Keratinocyte (primary cell): ENCODE data around the gene TANGO2. TPM values are rescaled to one million over a fixed set of nuclear protein-coding genes. Genes with fewer than 3 reads are reported as not detected.
A peak's percentile ranks its signal among the peaks of the same experiment; 100 is the strongest.

Experiments used
- DNase-seq: peaks from one replicate; pipeline ENCODE4 v3.0.0-alpha.2; 2011; ENCODE audit warnings: low read depth, missing footprints, low spot score
- FAIRE-seq: peaks from 2 replicates; lab custom pipeline; 2011; peaks lifted over from hg19 to GRCh38; lab: Jason Lieb, UNC
- H2AFZ ChIP-seq: 2 replicates; pipeline ENCODE4 v1.6.0; 2012; ENCODE audit warnings: low read length, control low read depth, inconsistent platforms; ENCODE audit not compliant: control insufficient read depth
- H3K27ac ChIP-seq: 2 replicates; pipeline ENCODE4 v1.5.1; 2011; ENCODE audit warnings: low read length; ENCODE audit not compliant: control insufficient read depth, insufficient read depth
- H3K27me3 ChIP-seq: 3 replicates; pipeline ENCODE4 v1.6.0; 2011; ENCODE audit warnings: low read length; ENCODE audit not compliant: control insufficient read depth, insufficient read depth; ENCODE audit errors: extremely low read depth
- H3K36me3 ChIP-seq, 2 experiments: 2 replicates in 1 of 2; 3 replicates in 1 of 2; pipeline ENCODE4 v1.5.1; 2011; ENCODE audit warnings: low read length in 2 of 2, mild to moderate bottlenecking in 1 of 2; ENCODE audit not compliant: control insufficient read depth in 2 of 2, insufficient read depth in 2 of 2; ENCODE audit errors: extremely low read depth in 1 of 2
- H3K4me1 ChIP-seq: 3 replicates; pipeline ENCODE4 v1.5.1; 2011; ENCODE audit warnings: low read length; ENCODE audit not compliant: control insufficient read depth, insufficient read depth; ENCODE audit errors: extremely low read depth
- H3K4me2 ChIP-seq: 3 replicates; pipeline ENCODE4 v1.6.0; 2011; ENCODE audit warnings: low read depth, low read length; ENCODE audit not compliant: control insufficient read depth, insufficient read depth; ENCODE audit errors: extremely low read depth
- H3K4me3 ChIP-seq, 3 experiments: fragments of 200-600 bp in 1 of 3; sonication (generic) in 1 of 3; 2 replicates in 2 of 3; 3 replicates in 1 of 3; pipeline ENCODE4 v1.5.1; 2011 to 2016; ENCODE audit warnings: low read length in 3 of 3, mild to moderate bottlenecking in 3 of 3, control low read depth in 2 of 3, inconsistent platforms in 1 of 3, low read depth in 1 of 3, mixed read lengths in 1 of 3, mixed run types in 1 of 3, moderate library complexity in 1 of 3; ENCODE audit not compliant: control insufficient read depth in 2 of 3, insufficient read depth in 2 of 3; ENCODE audit errors: extremely low read depth in 1 of 3
- H3K79me2 ChIP-seq: 2 replicates; pipeline ENCODE4 v1.6.0; 2012; ENCODE audit warnings: low read length; ENCODE audit not compliant: control insufficient read depth, insufficient read depth
- H3K9ac ChIP-seq: 3 replicates; pipeline ENCODE4 v1.6.0; 2011; ENCODE audit warnings: low read length; ENCODE audit not compliant: control insufficient read depth, insufficient read depth; ENCODE audit errors: extremely low read depth
- H3K9me1 ChIP-seq: 3 replicates; pipeline ENCODE4 v1.6.0; 2011; ENCODE audit warnings: low read length; ENCODE audit not compliant: control insufficient read depth, insufficient read depth; ENCODE audit errors: extremely low read depth
- H3K9me3 ChIP-seq: 2 replicates; pipeline ENCODE4 v1.5.1; 2012; ENCODE audit warnings: low read depth, low read length; ENCODE audit not compliant: control insufficient read depth
- H4K20me1 ChIP-seq: 3 replicates; pipeline ENCODE4 v1.6.0; 2011; ENCODE audit warnings: low read length; ENCODE audit not compliant: control insufficient read depth, insufficient read depth; ENCODE audit errors: extremely low read depth
- EZH2 ChIP-seq: IDR thresholded peaks from one replicate; pipeline ENCODE4 v1.6.1; 2012; ENCODE audit warnings: inconsistent platforms, mild to moderate bottlenecking, low read length, moderate library complexity
- dilution Hi-C: fragments of 300-500 bp; cut with MboI; formaldehyde crosslinking; loops from one replicate; pipeline ENCODE4 v1.7.0; 2020; ENCODE audit warnings: low sequenced_read_pairs; ENCODE audit not compliant: extremely low pct_ligation_motif_present
- polyA plus RNA-seq, 5 experiments: library from polyadenylated mRNA; depleted of rRNA in 3 of 5; stranded (reverse) in 3 of 5; stranded (forward) in 1 of 5; unstranded in 1 of 5; fragments of >200 nt; gene quantifications; 1 replicate in 1 of 5; 2 replicates in 3 of 5; 3 replicates in 1 of 5; pipeline versions ENCODE4 v1.2.1 to v1.2.3, GENCODE V29; 2011 to 2012; ENCODE audit warnings: missing spikeins in 2 of 5, low read depth in 1 of 5, low replicate concordance in 1 of 5
- TF ChIP-seq, protein P1 (sequence below), 3 experiments: IDR thresholded peaks in 1 of 3; conservative IDR thresholded peaks in 1 of 3; optimal IDR thresholded peaks in 1 of 3; 2 replicates in 2 of 3; 3 replicates in 1 of 3; pipeline versions ENCODE3 to v1.5.1; 2011; ENCODE audit warnings: low read length in 3 of 3, mild to moderate bottlenecking in 3 of 3, moderate library complexity in 2 of 3, control low read depth in 1 of 3, inconsistent platforms in 1 of 3; ENCODE audit not compliant: insufficient read depth in 2 of 3; ENCODE audit errors: extremely low read depth in 1 of 3

TANGO2 gene
- polyA plus RNA-seq, 1 donor (not counting 4 experiments of a cell fraction or from before 2014, with no cell fraction given) = 20.1 TPM

DNA sequence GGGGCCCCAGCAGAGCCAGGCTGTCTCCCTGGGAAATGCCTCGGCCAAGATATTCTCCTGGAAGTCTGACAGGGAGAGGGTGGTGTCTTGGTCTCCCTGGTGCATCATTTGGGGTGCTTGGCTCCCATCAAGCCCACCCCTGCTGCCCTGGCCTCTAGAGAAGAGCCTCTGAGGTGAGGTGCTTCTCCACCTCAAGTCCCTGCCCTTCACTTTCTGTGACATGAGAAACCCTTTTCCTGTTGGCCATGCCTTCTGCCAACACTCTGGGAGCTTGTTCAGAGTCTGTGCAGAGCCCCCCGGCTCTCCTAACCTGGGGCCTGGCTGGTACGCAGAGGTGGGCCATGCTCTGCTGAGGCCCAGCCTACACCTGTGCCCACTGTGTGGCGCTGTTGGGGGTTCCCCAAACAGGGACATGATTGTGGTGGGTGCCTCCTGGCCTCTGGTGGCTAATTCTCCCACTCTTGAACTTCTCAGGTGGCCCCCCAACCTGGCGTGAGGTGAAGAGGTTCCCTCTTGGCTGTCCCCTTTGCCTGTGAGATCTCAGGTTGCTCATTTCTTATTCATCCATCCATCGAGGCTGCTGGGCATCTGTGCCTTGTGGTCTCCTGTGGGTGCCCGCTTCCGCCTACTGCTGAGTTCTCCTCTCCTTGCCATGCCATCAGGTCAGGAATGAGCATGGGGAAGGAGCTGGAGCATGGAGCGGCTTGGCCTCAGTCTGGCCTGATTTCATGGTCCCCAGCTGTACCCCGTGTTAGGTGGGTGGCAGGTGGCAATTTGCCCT lies 40.0 kb downstream of the TANGO2 start:
- H3K4me1 ChIP-seq = peaks cover 32% of the 10 kb centered on the region
- no peak overlapping the region for H3K9ac ChIP-seq
- H3K27me3 ChIP-seq = no peaks in the 10 kb centered on the region
- peaks cover 5% of the 10 kb centered on the region for H3K9me1 ChIP-seq
- H3K27ac ChIP-seq = no peak overlapping the region
- peaks cover 0 to 12% of the 10 kb centered on the region in 2 experiments for H3K36me3 ChIP-seq
- H3K79me2 ChIP-seq = no peaks in the 10 kb centered on the region
- H2AFZ ChIP-seq = no peak overlapping the region
- no peak overlapping the region for H3K4me3 ChIP-seq
- DNase-seq (no peak), FAIRE-seq (no peak)
- dilution Hi-C loops = no loop called here
- TF ChIP-seq EZH2 = no peak
- TF ChIP-seq, protein P1, sequence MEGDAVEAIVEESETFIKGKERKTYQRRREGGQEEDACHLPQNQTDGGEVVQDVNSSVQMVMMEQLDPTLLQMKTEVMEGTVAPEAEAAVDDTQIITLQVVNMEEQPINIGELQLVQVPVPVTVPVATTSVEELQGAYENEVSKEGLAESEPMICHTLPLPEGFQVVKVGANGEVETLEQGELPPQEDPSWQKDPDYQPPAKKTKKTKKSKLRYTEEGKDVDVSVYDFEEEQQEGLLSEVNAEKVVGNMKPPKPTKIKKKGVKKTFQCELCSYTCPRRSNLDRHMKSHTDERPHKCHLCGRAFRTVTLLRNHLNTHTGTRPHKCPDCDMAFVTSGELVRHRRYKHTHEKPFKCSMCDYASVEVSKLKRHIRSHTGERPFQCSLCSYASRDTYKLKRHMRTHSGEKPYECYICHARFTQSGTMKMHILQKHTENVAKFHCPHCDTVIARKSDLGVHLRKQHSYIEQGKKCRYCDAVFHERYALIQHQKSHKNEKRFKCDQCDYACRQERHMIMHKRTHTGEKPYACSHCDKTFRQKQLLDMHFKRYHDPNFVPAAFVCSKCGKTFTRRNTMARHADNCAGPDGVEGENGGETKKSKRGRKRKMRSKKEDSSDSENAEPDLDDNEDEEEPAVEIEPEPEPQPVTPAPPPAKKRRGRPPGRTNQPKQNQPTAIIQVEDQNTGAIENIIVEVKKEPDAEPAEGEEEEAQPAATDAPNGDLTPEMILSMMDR (optimal IDR thresholded peaks at IDR 0.05 in 1 of 3, IDR thresholded peaks at IDR 0.05 in 1 of 3, conservative IDR thresholded peaks at IDR 0.05 in 1 of 3; ENCODE audit: extremely low read depth in 1 of 3, insufficient read depth in 2 of 3, low read length in 3 of 3) = peak in 2 of 3 experiments; percentile 9
- no peak overlapping the region for H3K4me2 ChIP-seq
- H3K9me3 ChIP-seq = no peaks in the 10 kb centered on the region
- no peaks in the 10 kb centered on the region for H4K20me1 ChIP-seq

DNA sequence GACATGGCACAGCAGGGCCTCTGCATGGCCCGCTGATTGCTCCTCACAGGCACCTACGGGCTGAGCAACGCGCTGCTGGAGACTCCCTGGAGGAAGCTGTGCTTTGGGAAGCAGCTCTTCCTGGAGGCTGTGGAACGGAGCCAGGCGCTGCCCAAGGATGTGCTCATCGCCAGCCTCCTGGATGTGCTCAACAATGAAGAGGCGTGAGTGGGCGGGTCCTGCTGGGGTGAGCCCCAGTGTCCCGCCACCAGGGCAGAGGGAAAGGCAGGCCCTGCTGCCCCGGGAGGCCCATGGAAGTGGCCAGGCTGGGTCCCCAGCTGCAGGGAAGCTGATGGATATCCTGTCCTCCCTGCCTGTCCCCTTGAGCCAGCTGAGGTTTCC lies 40.6 kb downstream of the TANGO2 start:
- Histone ChIP-seq H3K4me3 (no peak overlapping the region), H3K27me3 (no peaks in the 10 kb centered on the region), H3K9me3 (no peaks in the 10 kb centered on the region), H3K4me1 (peaks cover 32% of the 10 kb centered on the region), H3K79me2 (no peaks in the 10 kb centered on the region), H3K9ac (no peak overlapping the region), H3K4me2 (no peak overlapping the region), H4K20me1 (no peaks in the 10 kb centered on the region), H3K9me1 (peaks cover 5% of the 10 kb centered on the region), H2AFZ (no peak overlapping the region), H3K36me3 (peaks cover 0 to 8% of the 10 kb centered on the region in 2 experiments), H3K27ac (no peak overlapping the region)
- no peak for TF ChIP-seq EZH2
- TF ChIP-seq, protein P1 (optimal IDR thresholded peaks at IDR 0.05 in 1 of 3, IDR thresholded peaks at IDR 0.05 in 1 of 3, conservative IDR thresholded peaks at IDR 0.05 in 1 of 3; ENCODE audit: extremely low read depth in 1 of 3, insufficient read depth in 2 of 3, low read length in 3 of 3) = no peak
- dilution Hi-C loops = no loop called here
- no peak for DNase-seq
- FAIRE-seq = no peak
